Activated T-helper 1 cell treated with anti-CD3 and anti-CD28 coated beads, Interleukin-12 subunit alpha, Interleukin-12 subunit beta, Interleukin-2, Interleukin-4 antibody, amounts not matched to agents 30 ng/mL and 10 ng/mL and 1 ng/mL, durations not matched to agents 14 hours and 24 hours and 36 hours (primary cell): ENCODE results near the gene MOV10L1. TPM values are rescaled to one million over a fixed set of nuclear protein-coding genes. Genes with fewer than 3 reads are reported as not detected.

Experiments used
- DNase-seq: peaks from one replicate; pipeline ENCODE4 v3.0.0; 2021; ENCODE audit warnings: low spot score
- H3K27ac Mint-ChIP-seq: one replicate; pipeline ENCODE4 v1.8.0; 2021; ENCODE audit warnings: mild to moderate bottlenecking, mixed read lengths
- H3K27me3 Mint-ChIP-seq: one replicate; pipeline ENCODE4 v1.8.0; 2022; ENCODE audit warnings: mild to moderate bottlenecking, moderate library complexity, mixed read lengths; ENCODE audit not compliant: insufficient read depth
- H3K36me3 Mint-ChIP-seq: one replicate; pipeline ENCODE4 v1.8.0; 2021; ENCODE audit warnings: low read depth, mixed read lengths
- H3K4me1 Mint-ChIP-seq: one replicate; pipeline ENCODE4 v1.8.0; 2021; ENCODE audit warnings: low read depth, mixed read lengths
- H3K4me3 Mint-ChIP-seq: one replicate; pipeline ENCODE4 v1.8.0; 2021; ENCODE audit warnings: mild to moderate bottlenecking, moderate library complexity, mixed read lengths
- H3K9me3 Mint-ChIP-seq: one replicate; pipeline ENCODE4 v1.8.0; 2021; ENCODE audit warnings: mixed read lengths
- intact Hi-C: fragments of 100-400 bp; cut with micrococcal nuclease; formaldehyde crosslinking; loops from one replicate; pipeline ENCODE4 v1.15.1; 2024
- total RNA-seq: library from RNA; stranded (reverse); gene quantifications from 2 replicates; pipeline ENCODE4 v1.2.3, GENCODE V29; 2022

Gene MOV10L1
- total RNA-seq, 1 donor from 2014 or later: not detected

GRCh38 chr22:50207383-50208140, 117.8 kb downstream of the MOV10L1 start:
- Mint-ChIP-seq H3K27ac (no peak overlapping the region), H3K27me3 (no peaks in the 10 kb centered on the region), H3K4me3 (no peak overlapping the region), H3K4me1 (peaks cover 11% of the 10 kb centered on the region), H3K9me3 (no peaks in the 10 kb centered on the region), H3K36me3 (peaks cover 26% of the 10 kb centered on the region)
- intact Hi-C loops: loop anchor here (2.0 kb wide), 1 partner anchor 17 kb away; no protein-coding TSS in a partner anchor
- no peak for DNase-seq

- no peaks in the 10 kb centered on the region for H3K9me3 Mint-ChIP-seq
- intact Hi-C loops: loop anchor here (2.0 kb wide), 1 partner anchor 18 kb away; no protein-coding TSS in a partner anchor
- H3K27me3 Mint-ChIP-seq: no peaks in the 10 kb centered on the region
- peaks cover 24% of the 10 kb centered on the region for H3K36me3 Mint-ChIP-seq
- no peak overlapping the region for H3K27ac Mint-ChIP-seq
- H3K4me3 Mint-ChIP-seq: no peak overlapping the region
- no peak for DNase-seq
- H3K4me1 Mint-ChIP-seq: peaks cover 10% of the 10 kb centered on the region
Observed at GRCh38 chr22:50208430-50208938, 118.7 kb downstream of the MOV10L1 start.

- Mint-ChIP-seq H3K4me3 (no peak overlapping the region), H3K9me3 (no peaks in the 10 kb centered on the region), H3K27ac (no peak overlapping the region), H3K36me3 (peaks cover 19% of the 10 kb centered on the region), H3K4me1 (peaks cover 5% of the 10 kb centered on the region), H3K27me3 (no peaks in the 10 kb centered on the region)
- DNase-seq: no peak
- intact Hi-C loops: loop anchor here (1.0 to 2.0 kb wide), 4 partner anchors 18 to 442 kb away; no protein-coding TSS in a partner anchor
Observed at GRCh38 chr22:50208939-50209892, 119.4 kb downstream of the MOV10L1 start.

GRCh38 chr22:50209893-50210292, 120.1 kb downstream of the MOV10L1 start:
- Mint-ChIP-seq H3K27me3 (no peaks in the 10 kb centered on the region), H3K27ac (no peak overlapping the region), H3K4me3 (no peak overlapping the region), H3K36me3 (peaks cover 21% of the 10 kb centered on the region), H3K4me1 (peaks cover 5% of the 10 kb centered on the region), H3K9me3 (no peaks in the 10 kb centered on the region)
- intact Hi-C loops: loop anchor here (1.0 to 2.0 kb wide), 4 partner anchors 19 to 443 kb away; no protein-coding TSS in a partner anchor
- DNase-seq: no peak

- Mint-ChIP-seq H3K9me3 (no peaks in the 10 kb centered on the region), H3K36me3 (peaks cover 24% of the 10 kb centered on the region), H3K27me3 (no peaks in the 10 kb centered on the region), H3K4me3 (no peak overlapping the region), H3K27ac (no peak overlapping the region), H3K4me1 (peaks cover 5% of the 10 kb centered on the region)
- DNase-seq: no peak
- intact Hi-C loops: no loop called here
Observed at GRCh38 chr22:50210378-50211139, 120.8 kb downstream of the MOV10L1 start.

- H3K4me1 Mint-ChIP-seq: peaks cover 5% of the 10 kb centered on the region
- H3K27me3 Mint-ChIP-seq: no peaks in the 10 kb centered on the region
- DNase-seq: no peak
- intact Hi-C loops: no loop called here
- H3K27ac Mint-ChIP-seq: no peak overlapping the region
- H3K9me3 Mint-ChIP-seq: no peaks in the 10 kb centered on the region
- peaks cover 27% of the 10 kb centered on the region for H3K36me3 Mint-ChIP-seq
- H3K4me3 Mint-ChIP-seq: no peak overlapping the region
Observed at GRCh38 chr22:50211147-50211546, 121.3 kb downstream of the MOV10L1 start.

Other genes starting within 250 kb of the MOV10L1 start
- 19.4 and 20.9 TPM in 2 replicates for gene ZBED4, start 236.2 kb upstream of the MOV10L1 start, total RNA-seq
- gene ALG12, start 171.6 kb upstream of the MOV10L1 start, total RNA-seq: 13.1 and 18.5 TPM in 2 replicates
- 48.1 and 51.0 TPM in 2 replicates for gene CRELD2, start 171.4 kb upstream of the MOV10L1 start, total RNA-seq
- 290 and 291 TPM in 2 replicates for gene PIM3, start 129.2 kb upstream of the MOV10L1 start, total RNA-seq
- gene IL17REL, start 77.2 kb upstream of the MOV10L1 start, total RNA-seq: 0.05 TPM in 1 of 2 replicates, not detected in the other
- not detected in 2 replicates for gene TTLL8, start 31.7 kb upstream of the MOV10L1 start, total RNA-seq
- not detected in 2 replicates for gene MLC1, start 4.6 kb upstream of the MOV10L1 start, total RNA-seq
- 0.36 and 0.64 TPM in 2 replicates for gene PANX2, start 80.7 kb downstream of the MOV10L1 start, total RNA-seq
- gene TRABD, start 95.9 kb downstream of the MOV10L1 start, total RNA-seq: 94.1 and 96.8 TPM in 2 replicates
- 23.7 and 25.9 TPM in 2 replicates for gene SELENOO, start 111.0 kb downstream of the MOV10L1 start, total RNA-seq
- 52.1 and 54.6 TPM in 2 replicates for gene TUBGCP6, start 155.0 kb downstream of the MOV10L1 start, total RNA-seq
- 67.4 and 68.1 TPM in 2 replicates for gene HDAC10, start 161.3 kb downstream of the MOV10L1 start, total RNA-seq
- 15.1 and 19.0 TPM in 2 replicates for gene MAPK12, start 171.7 kb downstream of the MOV10L1 start, total RNA-seq
- gene MAPK11, start 180.4 kb downstream of the MOV10L1 start, total RNA-seq: 24.6 and 28.9 TPM in 2 replicates
- gene PLXNB2, start 217.6 kb downstream of the MOV10L1 start, total RNA-seq: 8.9 and 10.2 TPM in 2 replicates
- gene DENND6B, start 237.0 kb downstream of the MOV10L1 start, total RNA-seq: 1.7 and 2.2 TPM in 2 replicates